ENCODE measurements around the gene CHD6. TPM values are rescaled to one million over a fixed set of nuclear protein-coding genes. Genes with fewer than 3 reads are reported as not detected.

Gene CHD6
- total RNA-seq, 4 donors from 2014 or later = 21.5 to 97.6 (median 53.7) TPM

GRCh38 chr20:41512624-41513023, 105.6 kb downstream of the CHD6 start:
- Histone ChIP-seq H3K27ac (no peak overlapping the region), H3K4me3 (no peak overlapping the region), H3K9me3 (no peaks in the 10 kb centered on the region), H3K36me3 (no peaks in the 10 kb centered on the region), H3K4me1 (no peaks in the 10 kb centered on the region), H3K27me3 (no peaks in the 10 kb centered on the region)
- no peak for DNase-seq
- intact Hi-C loops (cut with DNase I; ENCODE audit: low total_unique reads) = no loop called here
- TF ChIP-seq CTCF (IDR thresholded peaks at IDR 0.05) (no peak), POLR2A (IDR thresholded peaks at IDR 0.05) (no peak)

- H3K36me3 ChIP-seq = no peaks in the 10 kb centered on the region
- no peaks in the 10 kb centered on the region for H3K9me3 ChIP-seq
- H3K27ac ChIP-seq = no peak overlapping the region
- H3K4me3 ChIP-seq = no peak overlapping the region
- TF ChIP-seq POLR2A (IDR thresholded peaks at IDR 0.05) (no peak), CTCF (IDR thresholded peaks at IDR 0.05) (no peak)
- no peaks in the 10 kb centered on the region for H3K4me1 ChIP-seq
- intact Hi-C loops (cut with DNase I; ENCODE audit: low total_unique reads) = no loop called here
- H3K27me3 ChIP-seq = no peaks in the 10 kb centered on the region
- no peak for DNase-seq
Observed at GRCh38 chr20:41510847-41511450, 107.2 kb downstream of the CHD6 start.

GRCh38 chr20:41510224-41510623, 108.0 kb downstream of the CHD6 start:
- H3K4me1 ChIP-seq = no peaks in the 10 kb centered on the region
- intact Hi-C loops (cut with DNase I; ENCODE audit: low total_unique reads) = no loop called here
- no peak for DNase-seq
- H3K27ac ChIP-seq = no peak overlapping the region
- H3K36me3 ChIP-seq = no peaks in the 10 kb centered on the region
- H3K9me3 ChIP-seq = no peaks in the 10 kb centered on the region
- no peaks in the 10 kb centered on the region for H3K27me3 ChIP-seq
- no peak overlapping the region for H3K4me3 ChIP-seq
- TF ChIP-seq POLR2A (IDR thresholded peaks at IDR 0.05) (no peak), CTCF (IDR thresholded peaks at IDR 0.05) (no peak)

GRCh38 chr20:41509316-41510200, 108.6 kb downstream of the CHD6 start:
- TF ChIP-seq CTCF (IDR thresholded peaks at IDR 0.05) (no peak), POLR2A (IDR thresholded peaks at IDR 0.05) (no peak)
- no peak for DNase-seq
- Histone ChIP-seq H3K27me3 (no peaks in the 10 kb centered on the region), H3K4me3 (no peak overlapping the region), H3K36me3 (no peaks in the 10 kb centered on the region), H3K4me1 (no peaks in the 10 kb centered on the region), H3K27ac (no peak overlapping the region), H3K9me3 (no peaks in the 10 kb centered on the region)
- intact Hi-C loops (cut with DNase I; ENCODE audit: low total_unique reads) = no loop called here

GRCh38 chr20:41508335-41508734, 109.8 kb downstream of the CHD6 start:
- TF ChIP-seq CTCF (IDR thresholded peaks at IDR 0.05) (no peak), POLR2A (IDR thresholded peaks at IDR 0.05) (no peak)
- intact Hi-C loops (cut with DNase I; ENCODE audit: low total_unique reads) = no loop called here
- Histone ChIP-seq H3K27me3 (no peaks in the 10 kb centered on the region), H3K9me3 (no peaks in the 10 kb centered on the region), H3K4me1 (no peaks in the 10 kb centered on the region), H3K27ac (no peak overlapping the region), H3K4me3 (no peak overlapping the region), H3K36me3 (no peaks in the 10 kb centered on the region)
- DNase-seq = no peak

Measured in uterus (tissue), 4 donors.